ENCODE results near the gene PNPLA5.

Gene PNPLA5

GRCh38 chr22:43895986-43896645, 4.3 kb upstream of the PNPLA5 start:
- TF ChIP-seq YY1 (IDR thresholded peaks at IDR 0.05; ENCODE audit: low read depth): no peak
- TF ChIP-seq, protein P1, sequence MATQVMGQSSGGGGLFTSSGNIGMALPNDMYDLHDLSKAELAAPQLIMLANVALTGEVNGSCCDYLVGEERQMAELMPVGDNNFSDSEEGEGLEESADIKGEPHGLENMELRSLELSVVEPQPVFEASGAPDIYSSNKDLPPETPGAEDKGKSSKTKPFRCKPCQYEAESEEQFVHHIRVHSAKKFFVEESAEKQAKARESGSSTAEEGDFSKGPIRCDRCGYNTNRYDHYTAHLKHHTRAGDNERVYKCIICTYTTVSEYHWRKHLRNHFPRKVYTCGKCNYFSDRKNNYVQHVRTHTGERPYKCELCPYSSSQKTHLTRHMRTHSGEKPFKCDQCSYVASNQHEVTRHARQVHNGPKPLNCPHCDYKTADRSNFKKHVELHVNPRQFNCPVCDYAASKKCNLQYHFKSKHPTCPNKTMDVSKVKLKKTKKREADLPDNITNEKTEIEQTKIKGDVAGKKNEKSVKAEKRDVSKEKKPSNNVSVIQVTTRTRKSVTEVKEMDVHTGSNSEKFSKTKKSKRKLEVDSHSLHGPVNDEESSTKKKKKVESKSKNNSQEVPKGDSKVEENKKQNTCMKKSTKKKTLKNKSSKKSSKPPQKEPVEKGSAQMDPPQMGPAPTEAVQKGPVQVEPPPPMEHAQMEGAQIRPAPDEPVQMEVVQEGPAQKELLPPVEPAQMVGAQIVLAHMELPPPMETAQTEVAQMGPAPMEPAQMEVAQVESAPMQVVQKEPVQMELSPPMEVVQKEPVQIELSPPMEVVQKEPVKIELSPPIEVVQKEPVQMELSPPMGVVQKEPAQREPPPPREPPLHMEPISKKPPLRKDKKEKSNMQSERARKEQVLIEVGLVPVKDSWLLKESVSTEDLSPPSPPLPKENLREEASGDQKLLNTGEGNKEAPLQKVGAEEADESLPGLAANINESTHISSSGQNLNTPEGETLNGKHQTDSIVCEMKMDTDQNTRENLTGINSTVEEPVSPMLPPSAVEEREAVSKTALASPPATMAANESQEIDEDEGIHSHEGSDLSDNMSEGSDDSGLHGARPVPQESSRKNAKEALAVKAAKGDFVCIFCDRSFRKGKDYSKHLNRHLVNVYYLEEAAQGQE (IDR thresholded peaks at IDR 0.05; ENCODE audit: low read depth): no peak

DNA sequence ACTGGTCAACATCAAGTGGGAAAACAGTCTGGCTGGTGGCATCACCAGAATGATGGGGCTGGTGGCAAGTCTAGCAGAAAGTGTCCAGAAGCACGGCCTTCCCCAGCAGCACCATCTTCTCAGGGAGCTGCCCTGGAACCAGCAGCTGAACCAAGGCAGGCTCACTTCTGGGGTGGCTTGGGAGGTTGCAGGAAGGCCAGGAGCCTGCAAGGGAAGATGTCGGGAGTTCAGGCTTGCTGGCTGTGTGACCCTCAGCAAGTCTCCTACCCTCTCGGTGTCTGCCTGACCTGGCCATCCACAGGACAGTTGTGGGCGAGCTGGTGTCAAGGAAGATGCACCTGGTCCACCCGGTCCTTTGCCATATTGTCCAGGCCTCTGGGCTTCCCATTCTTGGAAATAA, 2.3 kb upstream of the PNPLA5 start:
- TF ChIP-seq YY1 (IDR thresholded peaks at IDR 0.05; ENCODE audit: low read depth): no peak
- TF ChIP-seq ZBTB7A (IDR thresholded peaks at IDR 0.05; ENCODE audit: low read depth): no peak
- TF ChIP-seq CREB1 (IDR thresholded peaks at IDR 0.05; ENCODE audit: low read depth): no peak
- TF ChIP-seq, protein P2, sequence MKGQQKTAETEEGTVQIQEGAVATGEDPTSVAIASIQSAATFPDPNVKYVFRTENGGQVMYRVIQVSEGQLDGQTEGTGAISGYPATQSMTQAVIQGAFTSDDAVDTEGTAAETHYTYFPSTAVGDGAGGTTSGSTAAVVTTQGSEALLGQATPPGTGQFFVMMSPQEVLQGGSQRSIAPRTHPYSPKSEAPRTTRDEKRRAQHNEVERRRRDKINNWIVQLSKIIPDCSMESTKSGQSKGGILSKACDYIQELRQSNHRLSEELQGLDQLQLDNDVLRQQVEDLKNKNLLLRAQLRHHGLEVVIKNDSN (IDR thresholded peaks at IDR 0.05): no peak
- no peak for TF ChIP-seq CEBPB (IDR thresholded peaks at IDR 0.05)
- no peak for TF ChIP-seq FOXM1 (IDR thresholded peaks at IDR 0.05; ENCODE audit: borderline replicate concordance, low read depth)
- TF ChIP-seq TEAD4 (IDR thresholded peaks at IDR 0.05): no peak
- TF ChIP-seq, protein P3, sequence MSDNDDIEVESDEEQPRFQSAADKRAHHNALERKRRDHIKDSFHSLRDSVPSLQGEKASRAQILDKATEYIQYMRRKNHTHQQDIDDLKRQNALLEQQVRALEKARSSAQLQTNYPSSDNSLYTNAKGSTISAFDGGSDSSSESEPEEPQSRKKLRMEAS (IDR thresholded peaks at IDR 0.05): no peak
- TF ChIP-seq, protein P1 (IDR thresholded peaks at IDR 0.05; ENCODE audit: low read depth): no peak
- no peak for TF ChIP-seq EGR1 (IDR thresholded peaks at IDR 0.05)
- no peak for TF ChIP-seq TCF12 (IDR thresholded peaks at IDR 0.05; ENCODE audit: low read depth)
- no peak for TF ChIP-seq TAF1 (IDR thresholded peaks at IDR 0.05; ENCODE audit: low read depth)

DNA sequence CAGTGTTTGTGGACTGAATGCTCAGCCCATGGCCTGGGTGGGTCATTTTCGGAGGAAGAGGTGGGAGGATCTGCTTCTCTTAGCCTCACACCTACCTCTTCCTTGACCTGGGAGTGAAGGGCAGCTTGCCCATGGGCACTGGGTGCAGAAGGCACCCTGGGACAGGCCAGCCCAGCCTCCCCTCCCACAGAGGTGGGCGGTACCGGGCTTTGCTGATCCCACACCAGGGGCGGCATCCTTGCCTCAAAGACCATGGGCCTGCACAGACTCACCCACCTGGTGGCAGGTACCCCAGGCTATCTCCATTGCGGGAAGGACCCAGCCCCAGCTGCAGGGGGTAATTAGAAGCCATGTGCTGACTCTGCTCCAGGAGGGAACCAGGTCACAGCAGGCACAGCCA, 1.5 kb upstream of the PNPLA5 start:
- TF ChIP-seq TEAD4 (IDR thresholded peaks at IDR 0.05): no peak
- TF ChIP-seq EP300 (IDR thresholded peaks at IDR 0.05; ENCODE audit: borderline replicate concordance): no peak
- no peak for TF ChIP-seq YY1 (IDR thresholded peaks at IDR 0.05; ENCODE audit: low read depth)
- no peak for TF ChIP-seq EGR1 (IDR thresholded peaks at IDR 0.05)

GRCh38 chr22:43892183-43892894, 526 bp upstream of the PNPLA5 start:
- TF ChIP-seq EGR1 (IDR thresholded peaks at IDR 0.05): no peak
- no peak for TF ChIP-seq TAF1 (IDR thresholded peaks at IDR 0.05; ENCODE audit: low read depth)
- TF ChIP-seq TCF12 (IDR thresholded peaks at IDR 0.05; ENCODE audit: low read depth): no peak
- TF ChIP-seq YY1 (IDR thresholded peaks at IDR 0.05; ENCODE audit: low read depth): no peak
- no peak for TF ChIP-seq FOXM1 (IDR thresholded peaks at IDR 0.05; ENCODE audit: borderline replicate concordance, low read depth)
- no peak for TF ChIP-seq ZBTB7A (IDR thresholded peaks at IDR 0.05; ENCODE audit: low read depth)
- TF ChIP-seq, protein P2 (IDR thresholded peaks at IDR 0.05): no peak
- TF ChIP-seq CREB1 (IDR thresholded peaks at IDR 0.05; ENCODE audit: low read depth): no peak
- TF ChIP-seq, protein P1 (IDR thresholded peaks at IDR 0.05; ENCODE audit: low read depth): no peak

- TF ChIP-seq YY1 (IDR thresholded peaks at IDR 0.05; ENCODE audit: low read depth): no peak
- 0 out of 2 replicates have a peak, but pooled peaks have one; percentile 14 for TF ChIP-seq ZBTB7A (IDR thresholded peaks at IDR 0.05; ENCODE audit: low read depth)
- TF ChIP-seq TEAD4 (IDR thresholded peaks at IDR 0.05): no peak
These were observed 897 bp downstream of the PNPLA5 start for GRCh38 chr22:43890901-43891331.

Data from Ishikawa (cell line).